HCT116 (cell line): ENCODE data around the gene LPIN1. TPM values are rescaled to one million over a fixed set of nuclear protein-coding genes. Genes with fewer than 3 reads are reported as not detected.

Experiments used
- ATAC-seq: fragments of 200-7000 bp; cut with Tn5 transposase; 2 replicates; pipeline ENCODE4 v1.9.1; 2020; ENCODE audit warnings: mild to moderate bottlenecking, moderate library complexity
- BruUV-seq: library from RNA; stranded (reverse); fragments of 400-500 nt; replicated peaks from 2 replicates; lab custom pipeline; 2021; lab: Mats Ljungman, UMichigan
- CTCF ChIA-PET: fragments of 300-600 bp; sonication (Branson Sonifier 250); formaldehyde crosslinking; loops from one replicate; lab custom pipeline; 2021; ENCODE audit warnings: antibody characterized with exemption; lab: Charles Lee
- POLR2A ChIA-PET: fragments of 300-600, 350-600 bp; sonication (Branson Sonifier 250); formaldehyde crosslinking; loops from one replicate; lab custom pipeline; 2021; ENCODE audit warnings: antibody characterized with exemption; lab: Charles Lee
- RAD21 ChIA-PET, 2 experiments: fragments of 300-600 bp; sonication (Branson Sonifier 250); formaldehyde crosslinking; loops; one replicate each; lab custom pipeline; 2023; ENCODE audit warnings: low total read pairs in 2 of 2; ENCODE audit not compliant: uncharacterized antibody in 2 of 2, unreplicated experiment in 2 of 2, low non-redundant PET in 1 of 2; lab: Charles Lee
- DNase-seq: peaks from one replicate; pipeline ENCODE4 v3.0.0-alpha.2; 2010; ENCODE audit warnings: low read depth, low spot score
- H2AFZ ChIP-seq: fragments of 200-600 bp; shearing (Covaris generic), sonication (generic); 2 replicates; pipeline ENCODE4 v1.6.1; 2017; ENCODE audit warnings: low read depth, mixed run types, mixed read lengths, antibody characterized with exemption, low read length; ENCODE audit not compliant: poor library complexity, severe bottlenecking
- H3K27ac ChIP-seq: 2 replicates; pipeline ENCODE4 v1.5.1; 2012; ENCODE audit warnings: low read depth, low read length
- H3K27me3 ChIP-seq: fragments of 200-600 bp; sonication (generic); 2 replicates; pipeline ENCODE4 v1.6.1; 2016; ENCODE audit warnings: mixed run types, low read length, mixed read lengths; ENCODE audit not compliant: insufficient read depth
- H3K36me3 ChIP-seq, 2 experiments: fragments of 200-500 bp in 1 of 2; fragments of 200-600 bp in 1 of 2; sonication (Bioruptor generic) in 1 of 2; sonication (generic) in 1 of 2; 2 replicates each; pipeline versions ENCODE4 v1.5.1 to v1.6.1; 2014 to 2016; ENCODE audit warnings: low read length in 2 of 2, inconsistent platforms in 1 of 2, mixed read lengths in 1 of 2, mixed run types in 1 of 2; ENCODE audit not compliant: insufficient read depth in 2 of 2, control insufficient read depth in 1 of 2
- H3K4me1 ChIP-seq, 2 experiments: fragments of 200-600 bp in 1 of 2; sonication (generic) in 1 of 2; 2 replicates each; pipeline versions ENCODE4 v1.5.1 to v1.6.1; 2012 to 2017; ENCODE audit warnings: low read length in 2 of 2, inconsistent platforms in 1 of 2, mild to moderate bottlenecking in 1 of 2, mixed read lengths in 1 of 2, mixed run types in 1 of 2, moderate library complexity in 1 of 2; ENCODE audit not compliant: insufficient read depth in 2 of 2, control insufficient read depth in 1 of 2
- H3K4me2 ChIP-seq: fragments of 200-600 bp; sonication (generic); 2 replicates; pipeline ENCODE4 v1.6.1; 2017; ENCODE audit warnings: mixed run types, low read length, mixed read lengths
- H3K4me3 ChIP-seq, 2 experiments: fragments of 200-600 bp in 1 of 2; sonication (generic) in 1 of 2; replicated peaks in 1 of 2; 2 replicates each; pipeline ENCODE4 v1.5.1; 2011 to 2016; ENCODE audit warnings: low read length in 2 of 2, control low read depth in 1 of 2, low read depth in 1 of 2, mild to moderate bottlenecking in 1 of 2, mixed read lengths in 1 of 2, mixed run types in 1 of 2
- H3K79me2 ChIP-seq: fragments of 200-600 bp; sonication (generic); 2 replicates; pipeline ENCODE4 v1.6.1; 2017; ENCODE audit warnings: mild to moderate bottlenecking, mixed run types, low read length, moderate library complexity, mixed read lengths; ENCODE audit not compliant: insufficient read depth
- H3K9ac ChIP-seq: fragments of 200-600 bp; sonication (generic); 2 replicates; pipeline ENCODE4 v1.6.1; 2016; ENCODE audit warnings: low read length, mixed read lengths
- H3K9me2 ChIP-seq: fragments of 200-600 bp; sonication (generic), shearing (Covaris generic); 2 replicates; pipeline ENCODE4 v1.6.1; 2017; ENCODE audit warnings: mixed run types, mild to moderate bottlenecking, moderate library complexity; ENCODE audit not compliant: insufficient read depth
- H3K9me3 ChIP-seq, 2 experiments: fragments of 200-500 bp in 1 of 2; fragments of 200-600 bp in 1 of 2; sonication (Bioruptor generic) in 1 of 2; sonication (generic) in 1 of 2; 2 replicates each; pipeline ENCODE4 v1.6.1; 2014 to 2017; ENCODE audit warnings: low read length in 2 of 2, mixed read lengths in 2 of 2, inconsistent platforms in 1 of 2, low read depth in 1 of 2, mild to moderate bottlenecking in 1 of 2, mixed run types in 1 of 2, moderate library complexity in 1 of 2; ENCODE audit not compliant: control insufficient read depth in 1 of 2, insufficient read depth in 1 of 2
- H4K20me1 ChIP-seq: fragments of 200-600 bp; sonication (generic), shearing (Covaris generic); 2 replicates; pipeline ENCODE4 v1.6.1; 2017; ENCODE audit warnings: mixed run types, mild to moderate bottlenecking, moderate library complexity; ENCODE audit not compliant: insufficient read depth
- CBX3 ChIP-seq: IDR thresholded peaks from 2 replicates; pipeline ENCODE4 v1.6.1; 2012; ENCODE audit warnings: low read depth
- CTCF ChIP-seq, 3 experiments: fragments of 200-600 bp in 1 of 3; sonication (generic) in 1 of 3; IDR thresholded peaks in 2 of 3; conservative IDR thresholded peaks in 1 of 3; 2 replicates each; pipeline ENCODE4 v1.5.1; 2012 to 2017; ENCODE audit warnings: low read depth in 2 of 3, low read length in 2 of 3, antibody characterized with exemption in 1 of 3, borderline replicate concordance in 1 of 3, control low read depth in 1 of 3, mild to moderate bottlenecking in 1 of 3, mixed read lengths in 1 of 3, mixed run types in 1 of 3, moderate library complexity in 1 of 3; ENCODE audit not compliant: insufficient read depth in 1 of 3
- EGR1 ChIP-seq: IDR thresholded peaks from 2 replicates; pipeline ENCODE4 v1.6.1; 2012; ENCODE audit warnings: low read depth
- ELF1 ChIP-seq: IDR thresholded peaks from 2 replicates; pipeline ENCODE4 v1.6.1; 2012; ENCODE audit warnings: low read depth, borderline replicate concordance
- FOSL1 ChIP-seq: IDR thresholded peaks from 2 replicates; pipeline ENCODE4 v1.6.1; 2012; ENCODE audit warnings: low read depth
- MAX ChIP-seq: IDR thresholded peaks from 2 replicates; pipeline ENCODE4 v1.6.1; 2012
- POLR2A ChIP-seq: IDR thresholded peaks from 2 replicates; pipeline ENCODE4 v1.7.0; 2011; ENCODE audit warnings: borderline replicate concordance; ENCODE audit not compliant: insufficient read depth, insufficient read length; ENCODE audit errors: extremely low read depth
- POLR2AphosphoS5 ChIP-seq: IDR thresholded peaks from 2 replicates; pipeline ENCODE4 v1.6.1; 2011; ENCODE audit warnings: mild to moderate bottlenecking, low read depth, low read length, moderate library complexity
- RAD21 ChIP-seq: IDR thresholded peaks from 2 replicates; pipeline ENCODE4 v1.6.1; 2012; ENCODE audit warnings: low read depth, mild to moderate bottlenecking
- REST ChIP-seq: IDR thresholded peaks from 2 replicates; pipeline ENCODE4 v1.6.1; 2012; ENCODE audit warnings: low read depth
- SP1 ChIP-seq: IDR thresholded peaks from 2 replicates; pipeline ENCODE4 v1.6.1; 2012; ENCODE audit warnings: low read depth
- SRF ChIP-seq: IDR thresholded peaks from 2 replicates; pipeline ENCODE4 v1.6.1; 2012; ENCODE audit warnings: low read depth
- YY1 ChIP-seq: IDR thresholded peaks from 2 replicates; pipeline ENCODE4 v1.6.1; 2011; ENCODE audit warnings: low read length, low read depth, moderate library complexity, mild to moderate bottlenecking; ENCODE audit not compliant: insufficient replicate concordance; ENCODE audit errors: extremely low read depth
- ZBTB33 ChIP-seq: IDR thresholded peaks from 2 replicates; pipeline ENCODE4 v1.6.1; 2011; ENCODE audit warnings: mild to moderate bottlenecking, low read length, moderate library complexity; ENCODE audit not compliant: insufficient replicate concordance; ENCODE audit errors: extremely low read depth
- ZFX ChIP-seq: fragments of 450-650 bp; IDR thresholded peaks from 2 replicates; pipeline ENCODE4 v1.6.1; 2017
- ZNF274 ChIP-seq: fragments of 200-500 bp; sonication (Bioruptor generic); IDR thresholded peaks from 2 replicates; pipeline ENCODE4 v1.6.1; 2014; ENCODE audit warnings: mild to moderate bottlenecking, low read depth, low read length, inconsistent platforms
- intact Hi-C: fragments of 100-400 bp; cut with micrococcal nuclease; formaldehyde crosslinking; loops from 2 replicates; pipeline ENCODE4 v1.10.0; 2022
- total RNA-seq: library from RNA; stranded (reverse); gene quantifications from one replicate; pipeline ENCODE4 v1.2.1, GENCODE V29; 2021; ENCODE audit not compliant: unreplicated experiment

Gene LPIN1
- total RNA-seq, 1 experiment from 2014 or later: 16.7 TPM

GRCh38 chr2:11820650-11821049 lies 74.2 kb downstream of the LPIN1 start (continued):
- TF ChIP-seq MAX (no peak), ZBTB33 (no peak), EGR1 (no peak), REST (no peak), ELF1 (no peak), RAD21 (no peak), YY1 (no peak)
- TF ChIP-seq, all 23 proteins: peak for 0

- POLR2A ChIA-PET: no interaction called here
- peaks cover 0 to 6% of the 10 kb centered on the region in 2 experiments; a peak in 1 of 4 replicates for H3K4me1 ChIP-seq
- no TSS peak for BruUV-seq
- intact Hi-C loops: no loop called here
- DNase-seq: no peak
- CTCF ChIA-PET: no interaction called here
- ATAC-seq: no peak
- H3K9me3 ChIP-seq: no peaks in the 10 kb centered on the region
- H2AFZ ChIP-seq: no peak overlapping the region
- H4K20me1 ChIP-seq: no peaks in the 10 kb centered on the region
- H3K4me3 ChIP-seq: no peak overlapping the region
- no peak overlapping the region for H3K9ac ChIP-seq
- H3K27ac ChIP-seq: no peak overlapping the region
- RAD21 ChIA-PET: no interaction called here
- no peaks in the 10 kb centered on the region for H3K27me3 ChIP-seq
- H3K9me2 ChIP-seq: no peaks in the 10 kb centered on the region
- H3K36me3 ChIP-seq: peaks cover 0 to 6% of the 10 kb centered on the region in 2 experiments; a peak in 2 of 4 replicates
- no peaks in the 10 kb centered on the region for H3K79me2 ChIP-seq
- H3K4me2 ChIP-seq: no peak overlapping the region
- TF ChIP-seq SP1 (no peak), CBX3 (no peak), CTCF (IDR thresholded peaks at IDR 0.05 in 2 of 3, conservative IDR thresholded peaks at IDR 0.05 in 1 of 3; ENCODE audit: borderline replicate concordance in 1 of 3, insufficient read depth in 1 of 3, low read depth in 2 of 3, low read length in 2 of 3) (no peak), POLR2A (no peak), ZFX (no peak), YY1 (no peak), ELF1 (no peak), POLR2AphosphoS5 (no peak), ZNF274 (no peak), FOSL1 (no peak), MAX (no peak), SRF (no peak), EGR1 (no peak)
Measured at GRCh38 chr2:11821705-11822104, 75.3 kb downstream of the LPIN1 start.
